ENCODE measurements around the gene FDCSP.

DNA sequence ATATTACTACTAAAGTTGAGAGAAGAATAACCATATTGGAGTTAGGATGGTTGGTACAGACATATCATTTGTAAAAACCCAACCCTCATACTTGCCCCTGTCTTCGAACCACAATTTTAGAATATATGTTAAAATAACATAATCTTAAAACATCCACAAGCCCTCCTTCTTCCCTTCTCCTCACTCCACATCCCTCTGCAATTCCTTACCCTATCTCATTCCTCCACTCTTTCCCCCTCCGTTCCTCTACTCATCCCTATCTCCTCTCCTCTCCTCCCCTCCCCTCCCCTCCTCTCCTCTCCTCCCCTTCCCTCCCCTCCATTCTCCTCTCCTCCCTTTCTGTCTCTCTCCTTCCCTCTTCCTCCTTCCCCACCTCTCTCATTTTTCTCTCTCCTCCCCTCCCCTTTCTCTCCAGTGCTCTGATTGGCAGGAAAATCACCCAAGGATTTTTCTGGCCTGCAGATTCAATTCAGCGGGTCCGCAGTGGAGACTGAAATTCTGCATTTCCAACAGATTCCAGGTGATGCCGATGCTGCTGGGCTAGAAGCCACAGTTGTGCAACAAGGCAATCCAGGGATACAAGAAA is 47.8 kb upstream of the FDCSP start:
- TF ChIP-seq POLR2A (IDR thresholded peaks at IDR 0.05; ENCODE audit: control extremely low read depth in 1 of 2, low read depth in 2 of 2, low read length in 2 of 2) (no peak), GABPA (IDR thresholded peaks at IDR 0.05; ENCODE audit: borderline replicate concordance, insufficient read depth, low read length) (no peak), CTCF (IDR thresholded peaks at IDR 0.05; ENCODE audit: control extremely low read depth in 1 of 3, insufficient read depth in 1 of 3, low read depth in 1 of 3, low read length in 3 of 3) (no peak), NRF1 (IDR thresholded peaks at IDR 0.05; ENCODE audit: low read depth, low read length) (no peak), EP300 (IDR thresholded peaks at IDR 0.05; ENCODE audit: borderline replicate concordance in 1 of 2, low read depth in 2 of 2, low read length in 2 of 2) (no peak), KDM5A (IDR thresholded peaks at IDR 0.05; ENCODE audit: low read length) (no peak), EGR1 (IDR thresholded peaks at IDR 0.05; ENCODE audit: borderline replicate concordance, low read depth, low read length) (no peak), BRCA1 (IDR thresholded peaks at IDR 0.05; ENCODE audit: low read depth, low read length) (no peak), SP2 (IDR thresholded peaks at IDR 0.05; ENCODE audit: low read length) (no peak)
